ENCODE data around the gene BCHE. TPM values are rescaled to one million over a fixed set of nuclear protein-coding genes. Genes with fewer than 3 reads are reported as not detected.

The BCHE gene
- total RNA-seq, 1 experiment from 2014 or later: 110 TPM

DNA sequence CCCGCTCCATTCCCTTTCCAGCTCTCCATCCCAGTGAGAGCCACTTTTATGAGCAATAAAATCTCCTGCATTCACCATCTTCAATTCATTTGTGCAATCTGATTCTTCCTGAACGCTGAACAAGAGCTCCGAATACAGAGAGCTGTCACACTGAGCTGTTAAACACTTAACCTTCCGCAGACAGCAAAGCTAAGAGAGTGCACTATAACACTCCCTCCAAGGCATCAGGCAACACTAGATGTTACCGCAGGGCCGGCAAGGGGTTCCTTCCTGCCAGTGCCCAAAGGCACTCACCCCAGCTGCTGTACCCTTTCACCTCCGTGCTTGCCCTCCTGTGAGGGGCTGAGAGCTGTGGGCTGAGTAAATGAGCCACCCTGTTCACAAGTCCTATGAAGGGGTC is 85.6 kb downstream of the BCHE start:
- H3K9me3 ChIP-seq (replicated peaks): no peaks in the 10 kb centered on the region
- H3K36me3 ChIP-seq: no peaks in the 10 kb centered on the region
- H3K27me3 ChIP-seq: no peaks in the 10 kb centered on the region
- no peak overlapping the region for H3K27ac ChIP-seq
- H3K4me3 ChIP-seq: no peak overlapping the region
- peaks cover 18% of the 10 kb centered on the region for H3K4me1 ChIP-seq
- DNase-seq: no peak

DNA sequence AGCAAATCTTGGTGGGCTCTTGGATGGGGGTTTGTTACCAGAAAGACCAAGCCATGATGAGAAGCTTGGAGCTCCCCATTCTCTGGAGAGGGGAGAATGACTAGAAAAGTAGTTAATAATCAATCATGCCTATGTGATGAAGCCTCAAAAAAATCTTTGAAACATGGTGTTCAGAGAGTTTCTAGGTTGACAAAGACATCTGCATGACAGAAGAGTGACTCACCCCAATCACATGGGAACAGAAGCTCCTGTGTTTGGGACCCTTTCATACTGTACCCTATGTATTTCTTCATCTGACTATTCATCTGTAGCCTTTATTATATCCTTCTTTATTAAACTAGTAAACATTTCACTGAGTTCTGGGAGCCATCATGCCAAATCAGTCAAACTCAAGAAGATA is 87.4 kb downstream of the BCHE start:
- no peaks in the 10 kb centered on the region for H3K27me3 ChIP-seq
- no peak overlapping the region for H3K4me3 ChIP-seq
- DNase-seq: no peak
- H3K4me1 ChIP-seq: peaks cover 14% of the 10 kb centered on the region
- H3K9me3 ChIP-seq (replicated peaks): no peaks in the 10 kb centered on the region
- H3K27ac ChIP-seq: no peak overlapping the region
- no peaks in the 10 kb centered on the region for H3K36me3 ChIP-seq

DNA sequence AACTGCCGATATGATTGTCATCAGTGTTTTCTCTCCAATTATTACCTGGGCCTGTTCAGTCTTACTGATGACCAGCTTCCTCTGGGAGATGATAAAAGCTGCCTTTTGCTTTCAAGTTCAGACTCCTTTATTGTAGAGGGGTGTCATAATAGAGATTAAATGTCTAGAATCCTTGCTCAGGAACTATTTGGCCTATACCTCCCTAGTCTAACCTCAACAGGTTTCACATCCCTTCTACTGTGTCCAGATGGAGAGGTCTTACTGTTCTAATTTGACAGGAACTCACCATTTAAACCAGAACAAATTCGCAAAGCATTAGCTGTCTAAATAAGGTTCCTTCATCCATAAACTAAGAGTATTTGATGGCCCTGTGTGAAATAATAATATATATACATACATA is 88.0 kb downstream of the BCHE start:
- no peaks in the 10 kb centered on the region for H3K36me3 ChIP-seq
- no peak overlapping the region for H3K4me3 ChIP-seq
- H3K27ac ChIP-seq: no peak overlapping the region
- no peaks in the 10 kb centered on the region for H3K9me3 ChIP-seq (replicated peaks)
- H3K27me3 ChIP-seq: no peaks in the 10 kb centered on the region
- H3K4me1 ChIP-seq: peaks cover 14% of the 10 kb centered on the region; the same call in 1 of the 2 replicates
- no peak for DNase-seq

DNA sequence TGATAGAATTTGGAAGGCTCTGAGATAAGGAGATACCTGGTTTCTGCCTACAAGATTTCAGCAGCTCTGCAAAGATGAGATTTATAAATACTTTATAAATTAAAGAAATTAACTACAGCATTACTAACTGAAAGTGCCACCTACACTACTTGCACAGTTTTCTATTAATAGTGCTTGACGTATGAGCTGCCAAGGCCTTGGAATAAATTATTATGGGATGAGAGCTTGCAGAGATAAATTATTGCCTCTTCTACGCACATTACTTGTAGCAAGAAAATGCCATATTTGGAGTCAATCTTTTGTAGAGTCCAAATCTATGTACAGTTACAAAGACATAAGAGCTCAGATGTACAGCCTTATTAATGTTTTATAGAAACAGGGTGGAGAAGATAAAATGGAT is 89.1 kb downstream of the BCHE start:
- peaks cover 10% of the 10 kb centered on the region; the same call in 1 of the 2 replicates for H3K4me1 ChIP-seq
- DNase-seq: no peak
- no peaks in the 10 kb centered on the region for H3K9me3 ChIP-seq (replicated peaks)
- no peak overlapping the region for H3K4me3 ChIP-seq
- no peak overlapping the region for H3K27ac ChIP-seq
- no peaks in the 10 kb centered on the region for H3K36me3 ChIP-seq
- no peaks in the 10 kb centered on the region for H3K27me3 ChIP-seq

DNA sequence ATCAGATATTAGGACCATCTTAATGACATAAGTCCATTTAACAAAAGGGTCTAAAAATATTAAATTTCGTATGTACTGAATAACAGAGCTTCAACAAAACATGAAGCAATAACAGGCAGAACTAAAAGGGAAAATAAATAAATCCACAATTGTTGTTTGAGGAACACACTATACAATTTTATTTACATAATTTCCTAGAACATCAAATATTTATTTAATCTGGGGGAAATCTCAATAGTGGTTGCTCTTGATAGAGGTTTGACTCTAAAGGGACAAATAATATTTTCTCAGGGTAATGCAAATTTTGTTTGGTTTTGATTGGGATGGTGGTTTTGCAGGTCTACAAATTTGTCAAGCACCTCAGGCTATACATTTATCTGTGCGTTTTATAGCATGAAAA is 90.3 kb downstream of the BCHE start:
- Histone ChIP-seq H3K4me3 (no peak overlapping the region), H3K27ac (no peak overlapping the region), H3K27me3 (no peaks in the 10 kb centered on the region), H3K4me1 (peaks cover 10% of the 10 kb centered on the region; the same call in 1 of the 2 replicates), H3K9me3 (replicated peaks) (no peaks in the 10 kb centered on the region), H3K36me3 (no peaks in the 10 kb centered on the region)
- DNase-seq: no peak

DNA sequence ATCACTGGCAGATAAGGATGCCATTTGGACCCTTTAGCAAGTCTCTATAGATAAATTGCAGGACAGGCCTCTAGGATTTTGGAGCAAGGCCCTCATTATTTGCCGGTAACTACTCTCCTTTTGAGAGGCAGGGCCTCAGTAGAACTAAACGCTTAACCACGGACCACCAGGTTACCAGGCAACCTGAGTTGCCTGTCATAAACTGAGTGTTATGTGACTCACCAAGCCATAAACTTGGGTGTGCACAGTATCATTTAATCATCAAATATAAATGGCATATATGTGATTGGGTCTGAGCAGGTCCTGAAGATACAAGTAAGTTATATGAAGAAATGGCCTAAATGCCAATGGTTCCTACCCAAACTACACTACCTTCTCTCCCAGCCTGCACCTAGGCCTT is 93.2 kb downstream of the BCHE start:
- no peak overlapping the region for H3K4me3 ChIP-seq
- H3K36me3 ChIP-seq: no peaks in the 10 kb centered on the region
- no peak for DNase-seq
- no peaks in the 10 kb centered on the region for H3K9me3 ChIP-seq (replicated peaks)
- no peak overlapping the region for H3K27ac ChIP-seq
- no peaks in the 10 kb centered on the region for H3K27me3 ChIP-seq
- H3K4me1 ChIP-seq: peaks cover 10% of the 10 kb centered on the region; the same call in 1 of the 2 replicates

DNA sequence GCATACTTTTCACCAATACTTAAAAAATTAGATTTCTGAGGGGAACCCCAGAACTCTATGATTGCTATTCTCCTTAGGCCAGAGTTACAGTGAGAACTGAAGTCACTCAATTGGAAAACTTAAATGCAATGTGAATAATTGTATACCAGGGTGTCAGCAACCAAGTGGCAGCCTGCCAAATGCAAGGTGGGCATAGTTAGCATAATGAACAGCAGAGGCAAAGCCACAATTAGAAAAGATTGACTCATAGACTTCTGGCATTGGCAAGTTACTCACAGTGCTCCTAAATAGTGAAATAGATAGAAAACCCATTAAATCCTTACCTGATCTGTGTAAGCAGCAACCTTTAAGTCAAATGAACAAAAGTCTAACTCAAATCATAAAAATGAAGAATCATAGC is 94.9 kb downstream of the BCHE start:
- Histone ChIP-seq H3K27me3 (no peaks in the 10 kb centered on the region), H3K36me3 (no peaks in the 10 kb centered on the region), H3K27ac (no peak overlapping the region), H3K9me3 (replicated peaks) (no peaks in the 10 kb centered on the region), H3K4me3 (no peak overlapping the region), H3K4me1 (peaks cover 10% of the 10 kb centered on the region; the same call in 1 of the 2 replicates)
- DNase-seq: no peak

DNA sequence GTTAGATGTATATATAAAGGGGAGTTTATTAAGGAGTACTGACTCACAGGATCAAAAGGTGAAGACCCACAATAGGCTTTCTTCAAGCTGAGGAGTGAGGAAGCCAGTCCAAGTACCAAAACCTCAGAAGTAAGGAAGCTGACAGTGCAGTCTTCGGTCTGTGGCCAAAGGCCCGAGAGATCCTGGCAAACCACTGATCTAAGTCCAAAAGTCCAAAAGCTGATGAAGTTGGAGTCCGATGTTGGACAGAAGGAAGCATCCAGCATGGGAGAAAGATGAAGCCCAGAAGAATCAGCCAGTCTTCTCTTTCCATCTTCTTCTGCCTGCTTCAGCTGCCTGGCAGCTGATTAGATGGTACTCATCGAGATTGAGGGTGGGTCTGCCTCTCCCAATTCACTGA is 107.5 kb downstream of the BCHE start:
- H3K36me3 ChIP-seq: no peaks in the 10 kb centered on the region

DNA sequence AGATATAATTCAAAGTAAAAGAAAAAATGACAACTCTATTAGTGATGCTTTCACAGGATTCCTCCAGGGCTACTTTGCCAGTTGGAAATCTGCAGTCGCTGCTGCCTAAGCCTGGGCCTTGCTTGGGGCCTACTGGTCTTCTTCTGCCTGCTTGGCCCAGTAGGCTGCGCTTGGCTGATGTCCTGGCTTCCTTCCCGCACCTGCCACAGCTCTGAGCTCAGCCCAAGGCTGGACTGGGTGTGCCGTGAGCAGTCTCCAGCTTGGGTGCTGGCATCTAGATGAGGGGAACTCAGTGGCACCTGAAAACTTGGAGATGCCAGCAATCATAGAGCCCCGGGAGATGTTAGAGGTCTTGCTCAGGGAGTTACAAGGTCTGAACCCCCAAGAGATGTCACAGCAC is 108.3 kb downstream of the BCHE start:
- H3K27ac ChIP-seq: no peak overlapping the region
- H3K4me3 ChIP-seq: no peak overlapping the region
- DNase-seq: no peak
- no peaks in the 10 kb centered on the region for H3K27me3 ChIP-seq
- no peaks in the 10 kb centered on the region for H3K4me1 ChIP-seq
- H3K9me3 ChIP-seq (replicated peaks): no peaks in the 10 kb centered on the region
- H3K36me3 ChIP-seq: no peaks in the 10 kb centered on the region

More for the DNA sequence above, 107.5 kb downstream of the BCHE start:
- no peak for DNase-seq
- no peaks in the 10 kb centered on the region for H3K4me1 ChIP-seq
- no peaks in the 10 kb centered on the region for H3K27me3 ChIP-seq
- H3K4me3 ChIP-seq: no peak overlapping the region
- no peaks in the 10 kb centered on the region for H3K9me3 ChIP-seq (replicated peaks)
- H3K27ac ChIP-seq: no peak overlapping the region

DNA sequence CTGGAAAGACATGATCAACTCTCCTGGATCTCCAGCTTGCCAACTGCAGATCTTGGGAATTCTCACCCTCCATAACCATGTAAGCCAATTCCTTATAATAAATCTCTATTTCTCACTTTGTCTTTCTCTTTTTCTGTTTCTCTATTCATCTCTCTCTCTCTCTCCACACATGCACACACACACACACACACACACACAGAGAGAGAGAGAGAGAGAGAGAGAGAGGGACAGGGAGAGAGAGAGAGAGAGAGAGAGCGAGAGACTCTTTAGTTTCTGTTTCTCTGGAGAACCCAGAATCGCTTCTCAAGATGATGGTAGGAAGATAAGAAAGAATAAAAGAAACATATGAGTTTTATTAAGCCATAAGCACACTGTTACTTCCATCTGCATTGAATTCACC is 111.9 kb downstream of the BCHE start:
- no peak for DNase-seq
- Histone ChIP-seq H3K27me3 (no peaks in the 10 kb centered on the region), H3K27ac (no peak overlapping the region)

More for the DNA sequence above, 111.9 kb downstream of the BCHE start:
- Histone ChIP-seq H3K9me3 (replicated peaks) (no peaks in the 10 kb centered on the region), H3K4me3 (no peak overlapping the region), H3K4me1 (no peaks in the 10 kb centered on the region), H3K36me3 (no peaks in the 10 kb centered on the region)

Data from SJCRH30 (cell line).